CD4-positive, alpha-beta T cell (primary cell): Measurements from ENCODE around the gene YIPF6. TPM values are rescaled to one million over a fixed set of nuclear protein-coding genes. Genes with fewer than 3 reads are reported as not detected.

ENCODE experiments used
- ATAC-seq: fragments of 200-7000 bp; cut with Tn5 transposase; one replicate; pipeline ENCODE4 v1.10.0; 2022; ENCODE audit warnings: mild to moderate bottlenecking; ENCODE audit not compliant: poor library complexity
- CTCF ChIA-PET: fragments of 350-600 bp; sonication (Branson Sonifier 250); formaldehyde crosslinking; loops from one replicate; lab custom pipeline; 2021; ENCODE audit warnings: antibody characterized with exemption, inconsistent platforms; lab: Charles Lee
- POLR2A ChIA-PET: fragments of 350-600 bp; sonication (Branson Sonifier 250); formaldehyde crosslinking; loops from one replicate; lab custom pipeline; 2021; ENCODE audit warnings: antibody characterized with exemption, inconsistent platforms; lab: Charles Lee
- DNase-seq, 14 experiments: peaks; one replicate each; pipeline ENCODE4 v3.0.0-alpha.2; 2013 to 2020; ENCODE audit warnings: mixed read lengths in 2 of 14
- H3K27ac ChIP-seq, 2 donors: one replicate each; pipeline versions ENCODE4 v1.5.1 to v1.7.0; 2013; ENCODE audit warnings: low read length in 2 of 2, low read depth in 1 of 2, mild to moderate bottlenecking in 1 of 2
- H3K27me3 ChIP-seq, 2 experiments: 1 replicate in 1 of 2; 2 replicates in 1 of 2; pipeline versions ENCODE4 v1.6.1 to v1.7.0; 2013; ENCODE audit warnings: low read length in 2 of 2, control low read depth in 1 of 2, mild to moderate bottlenecking in 1 of 2, moderate library complexity in 1 of 2; ENCODE audit not compliant: insufficient read depth in 2 of 2, control insufficient read depth in 1 of 2
- H3K36me3 ChIP-seq: one replicate; pipeline ENCODE4 v1.6.1; 2013; ENCODE audit warnings: low read length, control low read depth; ENCODE audit not compliant: insufficient read depth
- H3K4me1 ChIP-seq: one replicate; pipeline ENCODE4 v1.6.1; 2013; ENCODE audit warnings: low read length, control low read depth; ENCODE audit not compliant: insufficient read depth
- H3K4me3 ChIP-seq: one replicate; pipeline ENCODE4 v1.5.1; 2013; ENCODE audit warnings: mild to moderate bottlenecking, low read length, moderate library complexity
- H3K9me3 ChIP-seq, 2 experiments: 1 replicate in 1 of 2; 2 replicates in 1 of 2; pipeline versions ENCODE4 v1.6.1 to v1.7.0; 2013; ENCODE audit warnings: low read length in 2 of 2, mild to moderate bottlenecking in 2 of 2, control low read depth in 1 of 2, moderate library complexity in 1 of 2; ENCODE audit not compliant: control insufficient read depth in 1 of 2, insufficient read depth in 1 of 2
- H3K27ac Mint-ChIP-seq: one replicate; pipeline ENCODE4 v1.8.0; 2020; ENCODE audit warnings: mixed read lengths
- H3K27me3 Mint-ChIP-seq: one replicate; pipeline ENCODE4 v1.8.0; 2021; ENCODE audit warnings: mixed read lengths
- H3K36me3 Mint-ChIP-seq: one replicate; pipeline ENCODE4 v1.8.0; 2021; ENCODE audit warnings: low read depth, mixed read lengths
- H3K4me1 Mint-ChIP-seq: one replicate; pipeline ENCODE4 v1.8.0; 2021; ENCODE audit warnings: low read depth, mixed read lengths
- H3K4me3 Mint-ChIP-seq: one replicate; pipeline ENCODE4 v1.8.0; 2020; ENCODE audit warnings: mild to moderate bottlenecking, mixed read lengths
- H3K9me3 Mint-ChIP-seq: one replicate; pipeline ENCODE4 v1.8.0; 2020; ENCODE audit warnings: mixed read lengths
- CTCF ChIP-seq: fragments of 200-600 bp; IDR thresholded peaks from one replicate; pipeline ENCODE4 v1.8.0; 2022; ENCODE audit warnings: antibody characterized with exemption, mild to moderate bottlenecking
- intact Hi-C, 2 experiments: fragments of 100-400 bp; cut with DNase I in 1 of 2; cut with micrococcal nuclease in 1 of 2; formaldehyde crosslinking; loops; one replicate each; pipeline versions ENCODE4 v1.15.1 to v1.9.0; 2023 to 2025; cut with DNase I, micrococcal nuclease
- total RNA-seq, 174 experiments: library from RNA in 2 of 174; stranded (reverse) in 2 of 174; gene quantifications; one replicate each; pipeline ENCODE4 v1.2.3 and lab custom pipeline; 2021 to 2026

The YIPF6 gene
- total RNA-seq, 2 experiments from 2014 or later: 7.0 to 7.4 TPM

- Mint-ChIP-seq H3K27me3 (no peaks in the 10 kb centered on the region), H3K27ac (no peak overlapping the region), H3K36me3 (no peaks in the 10 kb centered on the region), H3K4me1 (peaks cover 3% of the 10 kb centered on the region), H3K9me3 (no peaks in the 10 kb centered on the region), H3K4me3 (no peak overlapping the region)
- Histone ChIP-seq H3K36me3 (no peaks in the 10 kb centered on the region), H3K27ac (no peak overlapping the region), H3K4me3 (no peak overlapping the region), H3K4me1 (no peaks in the 10 kb centered on the region), H3K27me3 (no peaks in the 10 kb centered on the region), H3K9me3 (no peaks in the 10 kb centered on the region)
- DNase-seq (no peak), ATAC-seq (no peak)
- intact Hi-C loops: no loop called here
- TF ChIP-seq CTCF: no peak
- POLR2A ChIA-PET: no interaction called here
- CTCF ChIA-PET: no interaction called here
Observed at GRCh38 chrX:68487924-68488323, 10.9 kb upstream of the YIPF6 start.

GRCh38 chrX:68488657-68489056 is 10.2 kb upstream of the YIPF6 start:
- H3K27me3 Mint-ChIP-seq: no peaks in the 10 kb centered on the region
- no peaks in the 10 kb centered on the region for H3K9me3 Mint-ChIP-seq
- ATAC-seq: no peak
- no peak for DNase-seq
- CTCF ChIA-PET: no interaction called here
- Histone ChIP-seq H3K36me3 (no peaks in the 10 kb centered on the region), H3K4me1 (no peaks in the 10 kb centered on the region), H3K9me3 (no peaks in the 10 kb centered on the region), H3K27ac (no peak overlapping the region), H3K27me3 (no peaks in the 10 kb centered on the region), H3K4me3 (no peak overlapping the region)
- H3K4me1 Mint-ChIP-seq: peaks cover 3% of the 10 kb centered on the region
- no peak for TF ChIP-seq CTCF
- intact Hi-C loops: no loop called here
- H3K27ac Mint-ChIP-seq: no peak overlapping the region
- POLR2A ChIA-PET: no interaction called here
- H3K36me3 Mint-ChIP-seq: no peaks in the 10 kb centered on the region
- no peak overlapping the region for H3K4me3 Mint-ChIP-seq

- Mint-ChIP-seq H3K4me3 (no peak overlapping the region), H3K36me3 (no peaks in the 10 kb centered on the region), H3K9me3 (no peaks in the 10 kb centered on the region), H3K27ac (no peak overlapping the region), H3K4me1 (peaks cover 3% of the 10 kb centered on the region), H3K27me3 (no peaks in the 10 kb centered on the region)
- Histone ChIP-seq H3K36me3 (no peaks in the 10 kb centered on the region), H3K27ac (no peak overlapping the region), H3K4me1 (no peaks in the 10 kb centered on the region), H3K9me3 (no peaks in the 10 kb centered on the region), H3K27me3 (no peaks in the 10 kb centered on the region), H3K4me3 (no peak overlapping the region)
- ChIA-PET POLR2A (no interaction called here), CTCF (no interaction called here)
- DNase-seq (no peak), ATAC-seq (no peak)
- intact Hi-C loops: no loop called here
- no peak for TF ChIP-seq CTCF
Observed at GRCh38 chrX:68490644-68491043, 8.2 kb upstream of the YIPF6 start.
